Adrenal gland (tissue), 12 donors: Measurements from ENCODE around the gene PRSS2. TPM values are rescaled to one million over a fixed set of nuclear protein-coding genes. Genes with fewer than 3 reads are reported as not detected.

Experiments used
- DNase-seq, 7 donors: peaks; one replicate each; pipeline ENCODE4 v3.0.0-alpha.2; 2019 to 2020
- H3K27ac ChIP-seq, 5 donors: fragments of 200-600 bp; sonication (generic) in 4 of 5; 1 replicate in 3 of 5; 2 replicates in 2 of 5; pipeline versions ENCODE4 v1.5.1 to v1.8.0; 2016 to 2020; ENCODE audit warnings: mild to moderate bottlenecking in 1 of 5
- H3K27me3 ChIP-seq: fragments of 200-600 bp; 2 replicates; pipeline ENCODE4 v1.8.0; 2021
- H3K36me3 ChIP-seq, 2 donors: fragments of 200-600 bp; replicated peaks in 1 of 2; 1 replicate in 1 of 2; 2 replicates in 1 of 2; pipeline versions ENCODE4 v1.5.1 to v1.8.0; 2018 to 2022
- H3K4me1 ChIP-seq, 2 donors: fragments of 200-600 bp; replicated peaks in 1 of 2; 1 replicate in 1 of 2; 2 replicates in 1 of 2; pipeline versions ENCODE4 v1.5.1 to v1.8.0; 2018 to 2021
- H3K4me3 ChIP-seq, 4 donors: fragments of 200-600 bp; sonication (generic) in 3 of 4; one replicate each; pipeline ENCODE4 v1.5.1; 2016 to 2018
- H3K9me3 ChIP-seq, 3 donors: fragments of 200-600 bp; sonication (generic) in 1 of 3; replicated peaks in 1 of 3; 1 replicate in 2 of 3; 2 replicates in 1 of 3; pipeline versions ENCODE4 v1.5.1 to v1.8.0; 2016 to 2021
- POLR2A ChIP-seq, 2 donors: fragments of 450-650 bp; IDR thresholded peaks; one replicate each; pipeline ENCODE4 v1.6.1; 2017; ENCODE audit warnings: antibody characterized with exemption in 2 of 2, mild to moderate bottlenecking in 2 of 2, moderate library complexity in 1 of 2
- WGBS, 4 donors: extraction: QIAGEN DNeasy Blood & Tissue Kit in 2 of 4; methylation state at CpG; one replicate each; pipeline versions ENCODE4 v1.1.5 to v1.1.7; 2013 to 2017; 5-methylcytosine and 5-hydroxymethylcytosine counted together
- intact Hi-C, 2 donors: fragments of 100-400 bp; cut with DNase I; formaldehyde crosslinking; loops; one replicate each; pipeline versions ENCODE4 v1.14.1 to v1.15.0; 2022 to 2023
- polyA plus RNA-seq, 3 donors: library from polyadenylated mRNA; stranded (reverse); fragments of 200-250 nt in 2 of 3; fragments of 350-450 nt in 1 of 3; fragmentation: Illumina TruSeq in 1 of 3; extraction: RNeasy Lipid Tissue Mini Kit (QIAGEN cat#74804) in 1 of 3; gene quantifications; one replicate each; pipeline ENCODE4 v1.2.3, GENCODE V29; 2013 to 2014
- total RNA-seq, 9 donors: library from RNA; depleted of rRNA in 4 of 9; stranded (reverse); fragments of >200 nt in 4 of 9; fragments of 120-200 nt in 1 of 9; fragmentation: NEBNext Ultra II Directional in 1 of 9; extraction: Animal tissue kit (Norgen Biotek cat#: 25700) in 1 of 9; gene quantifications; one replicate each; pipeline versions ENCODE4 v1.1.0 to v1.2.4, GENCODE V29; 2013 to 2023
- TF ChIP-seq, protein P1 (sequence below), 6 experiments: fragments of 450-650 bp in 4 of 6; fragments of 200-600 bp in 2 of 6; sonication (generic) in 1 of 6; IDR thresholded peaks; 1 replicate in 5 of 6; 2 replicates in 1 of 6; pipeline versions ENCODE4 v1.5.1 to v1.8.0; 2016 to 2021; ENCODE audit warnings: antibody characterized with exemption in 6 of 6, mild to moderate bottlenecking in 2 of 6, moderate library complexity in 1 of 6
- donor health status: healthy with polysubstance abuse.
- donor health status: Bipolar disorder and iron deficiency.
- donor health status: DM: yes; HTN: yes; CAD: no.
- donor health status: DM: no; HTN: no; CAD: no.
- donor health status: DM: no; HTN: no; CAD: no.
- donor health status: DM: yes; HTN: yes; CAD: no.

PRSS2 gene
- total and polyA plus RNA-seq, 12 donors, result 2.8 to 43.4 (median 4.8) TPM; not detected in 7

DNA sequence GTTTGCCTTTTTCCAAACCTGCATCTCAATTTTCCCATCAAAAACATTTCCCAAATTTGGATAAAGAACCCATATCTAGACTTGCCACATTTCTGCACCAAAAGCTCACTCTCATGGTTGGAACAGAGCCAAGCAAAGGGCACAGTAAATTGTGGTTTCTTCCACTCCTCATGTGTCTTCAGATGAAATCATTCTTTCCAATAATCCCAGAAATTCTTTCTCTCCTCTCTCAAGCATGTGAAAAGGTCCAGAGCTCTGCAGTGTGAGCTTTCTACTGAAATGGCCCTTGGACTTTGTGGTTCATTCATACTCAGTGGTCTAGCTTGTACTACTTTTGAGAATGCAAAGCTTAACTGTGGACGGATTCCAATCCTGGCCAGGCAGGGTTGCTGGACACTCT lies 19.8 kb downstream of the PRSS2 start:
- H3K4me3 ChIP-seq, result no peak overlapping the region
- intact Hi-C loops, result no loop called here
- 55 to 87% (median 82%) methylated on average over 1 of the region's 1 CpG for WGBS, 4 donors
- no peaks in the 10 kb centered on the region for H3K27me3 ChIP-seq
- H3K4me1 ChIP-seq, result no peaks in the 10 kb centered on the region
- no peaks in the 10 kb centered on the region for H3K36me3 ChIP-seq
- no peaks in the 10 kb centered on the region for H3K9me3 ChIP-seq
- no peak for DNase-seq
- no peak for TF ChIP-seq POLR2A (IDR thresholded peaks at IDR 0.05)
- TF ChIP-seq, protein P1, sequence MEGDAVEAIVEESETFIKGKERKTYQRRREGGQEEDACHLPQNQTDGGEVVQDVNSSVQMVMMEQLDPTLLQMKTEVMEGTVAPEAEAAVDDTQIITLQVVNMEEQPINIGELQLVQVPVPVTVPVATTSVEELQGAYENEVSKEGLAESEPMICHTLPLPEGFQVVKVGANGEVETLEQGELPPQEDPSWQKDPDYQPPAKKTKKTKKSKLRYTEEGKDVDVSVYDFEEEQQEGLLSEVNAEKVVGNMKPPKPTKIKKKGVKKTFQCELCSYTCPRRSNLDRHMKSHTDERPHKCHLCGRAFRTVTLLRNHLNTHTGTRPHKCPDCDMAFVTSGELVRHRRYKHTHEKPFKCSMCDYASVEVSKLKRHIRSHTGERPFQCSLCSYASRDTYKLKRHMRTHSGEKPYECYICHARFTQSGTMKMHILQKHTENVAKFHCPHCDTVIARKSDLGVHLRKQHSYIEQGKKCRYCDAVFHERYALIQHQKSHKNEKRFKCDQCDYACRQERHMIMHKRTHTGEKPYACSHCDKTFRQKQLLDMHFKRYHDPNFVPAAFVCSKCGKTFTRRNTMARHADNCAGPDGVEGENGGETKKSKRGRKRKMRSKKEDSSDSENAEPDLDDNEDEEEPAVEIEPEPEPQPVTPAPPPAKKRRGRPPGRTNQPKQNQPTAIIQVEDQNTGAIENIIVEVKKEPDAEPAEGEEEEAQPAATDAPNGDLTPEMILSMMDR (IDR thresholded peaks at IDR 0.05), result no peak
- H3K27ac ChIP-seq, result no peak overlapping the region

DNA sequence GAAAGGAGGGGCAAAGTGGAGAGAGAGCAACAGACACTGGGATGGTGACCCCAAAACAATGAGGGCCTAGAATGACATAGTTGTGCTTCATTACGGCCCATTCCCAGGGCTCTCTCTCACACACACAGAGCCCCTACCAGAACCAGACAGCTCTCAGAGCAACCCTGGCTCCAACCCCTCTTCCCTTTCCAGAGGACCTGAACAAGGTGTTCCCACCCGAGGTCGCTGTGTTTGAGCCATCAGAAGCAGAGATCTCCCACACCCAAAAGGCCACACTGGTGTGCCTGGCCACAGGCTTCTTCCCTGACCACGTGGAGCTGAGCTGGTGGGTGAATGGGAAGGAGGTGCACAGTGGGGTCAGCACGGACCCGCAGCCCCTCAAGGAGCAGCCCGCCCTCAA lies 20.7 kb downstream of the PRSS2 start:
- TF ChIP-seq, protein P1 (IDR thresholded peaks at IDR 0.05), result no peak
- Histone ChIP-seq H3K27me3 (peaks cover 9% of the 10 kb centered on the region), H3K4me3 (no peak overlapping the region), H3K4me1 (peaks cover 0 to under 1% of the 10 kb centered on the region in 2 donors), H3K9me3 (no peaks in the 10 kb centered on the region), H3K27ac (no peak overlapping the region), H3K36me3 (no peaks in the 10 kb centered on the region)
- 58 to 83% (median 73%) methylated on average over 3 to 7 of the region's 7 CpGs for WGBS, 4 donors
- DNase-seq, result no peak
- intact Hi-C loops, result no loop called here

- H3K4me3 ChIP-seq, result no peak overlapping the region
- 63 to 100% (median 94%) methylated on average over 1 of the region's 1 CpG for WGBS, 4 donors
- intact Hi-C loops, result no loop called here
Observed at GRCh38 chr7:142792129-142792528, 21.4 kb downstream of the PRSS2 start.

GRCh38 chr7:142792593-142792992 lies 21.8 kb downstream of the PRSS2 start:
- TF ChIP-seq POLR2A (IDR thresholded peaks at IDR 0.05), result no peak
- TF ChIP-seq, protein P1 (IDR thresholded peaks at IDR 0.05), result no peak
- WGBS, 4 donors, result 78 to 84% (median 79%) methylated on average over 2 of the region's 2 CpGs
- DNase-seq, result no peak
- intact Hi-C loops, result no loop called here
- peaks cover 20% of the 10 kb centered on the region for H3K27me3 ChIP-seq
- peaks cover 7 to 11% of the 10 kb centered on the region in 2 donors for H3K4me1 ChIP-seq
- no peaks in the 10 kb centered on the region for H3K9me3 ChIP-seq
- H3K27ac ChIP-seq, result no peak overlapping the region
- no peaks in the 10 kb centered on the region for H3K36me3 ChIP-seq
- H3K4me3 ChIP-seq, result no peak overlapping the region

More at GRCh38 chr7:142792129-142792528, 21.4 kb downstream of the PRSS2 start:
- no peak for DNase-seq
- Histone ChIP-seq H3K4me1 (peaks cover 3 to 7% of the 10 kb centered on the region in 2 donors), H3K27ac (no peak overlapping the region), H3K9me3 (no peaks in the 10 kb centered on the region), H3K27me3 (peaks cover 16% of the 10 kb centered on the region), H3K36me3 (no peaks in the 10 kb centered on the region)
- TF ChIP-seq, protein P1 (IDR thresholded peaks at IDR 0.05), result no peak
- no peak for TF ChIP-seq POLR2A (IDR thresholded peaks at IDR 0.05)
